Measurements from ENCODE around the gene IMMP1L.

The IMMP1L gene

GRCh38 chr11:31387379-31387778 lies 122.0 kb downstream of the IMMP1L start:
- DNase-seq (ENCODE audit: low spot score) = no peak

DNA sequence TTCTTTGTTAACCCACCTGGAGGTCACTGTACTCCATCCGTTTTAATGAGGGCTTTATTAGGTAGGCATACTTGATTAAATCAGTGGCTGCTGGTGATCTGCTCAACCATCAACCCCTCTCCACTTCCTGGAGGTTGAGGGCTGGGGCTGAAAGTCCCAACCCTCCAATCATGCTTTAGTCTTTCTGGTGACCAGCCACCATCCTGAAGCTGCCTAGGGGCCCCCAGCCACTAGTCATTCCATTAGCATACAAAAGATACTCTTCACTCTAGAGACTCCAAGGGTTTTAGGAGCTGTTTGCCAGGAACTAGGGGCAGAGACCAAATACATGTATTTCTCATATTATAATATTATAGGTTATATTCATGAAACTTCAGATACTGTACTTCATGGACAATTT lies 126.3 kb downstream of the IMMP1L start:
- DNase-seq (ENCODE audit: low spot score) = no peak
